SK-N-SH (cell line): ENCODE data around the gene PARD3B. TPM values are rescaled to one million over a fixed set of nuclear protein-coding genes. Genes with fewer than 3 reads are reported as not detected.

Source experiments
- CTCF ChIA-PET: fragments of 300-600, 350-600 bp; formaldehyde crosslinking; extraction: SDS; loops from one replicate; lab custom pipeline; 2021; lab: Yijun Ruan, JAX
- POLR2A ChIA-PET: fragments of 350-600 bp; sonication (Branson Sonifier 250); formaldehyde crosslinking; extraction: SDS; loops from one replicate; lab custom pipeline; 2020; ENCODE audit warnings: antibody characterized with exemption, inconsistent platforms; lab: Yijun Ruan, JAX
- DNase-seq: peaks from one replicate; pipeline ENCODE4 v3.0.0; 2012
- H2AFZ ChIP-seq: fragments of 200-600 bp; sonication (generic); 2 replicates; pipeline ENCODE4 v1.8.1; 2016; ENCODE audit warnings: antibody characterized with exemption, mild to moderate bottlenecking, low read depth
- H3F3A ChIP-seq: fragments of 200-600 bp; sonication (generic); replicated peaks from 2 replicates; pipeline ENCODE3; 2016; ENCODE audit warnings: antibody characterized with exemption, mild to moderate bottlenecking; ENCODE audit not compliant: insufficient read depth
- H3K27ac ChIP-seq, 2 experiments: fragments of 200-500 bp in 1 of 2; fragments of 200-600 bp in 1 of 2; sonication (Bioruptor generic) in 1 of 2; sonication (generic), shearing (Covaris generic) in 1 of 2; 2 replicates each; pipeline versions ENCODE4 v1.5.1 to v1.6.1; 2014 to 2016; ENCODE audit warnings: low read depth in 2 of 2, inconsistent platforms in 1 of 2, low read length in 1 of 2, mild to moderate bottlenecking in 1 of 2, mixed read lengths in 1 of 2
- H3K27me3 ChIP-seq: fragments of 200-600 bp; sonication (generic), shearing (Covaris generic); 2 replicates; pipeline ENCODE4 v1.6.1; 2016; ENCODE audit warnings: mixed run types; ENCODE audit not compliant: insufficient read depth
- H3K36me3 ChIP-seq, 2 experiments: fragments of 200-500 bp in 1 of 2; fragments of 200-600 bp in 1 of 2; sonication (Bioruptor generic) in 1 of 2; sonication (generic) in 1 of 2; replicated peaks in 1 of 2; 2 replicates each; pipeline versions ENCODE3 to v1.5.1; 2014 to 2016; ENCODE audit warnings: low read length in 1 of 2, mild to moderate bottlenecking in 1 of 2; ENCODE audit not compliant: insufficient read depth in 2 of 2, control insufficient read depth in 1 of 2
- H3K4me1 ChIP-seq, 2 experiments: fragments of 200-500 bp in 1 of 2; fragments of 200-600 bp in 1 of 2; sonication (Bioruptor generic) in 1 of 2; sonication (generic), shearing (Covaris generic) in 1 of 2; 2 replicates each; pipeline versions ENCODE4 v1.5.1 to v1.6.1; 2014 to 2016; ENCODE audit warnings: low read depth in 1 of 2, low read length in 1 of 2, mixed run types in 1 of 2; ENCODE audit not compliant: insufficient read depth in 2 of 2, control insufficient read depth in 1 of 2
- H3K4me2 ChIP-seq: fragments of 200-600 bp; sonication (generic), shearing (Covaris generic); 2 replicates; pipeline ENCODE4 v1.6.1; 2017; ENCODE audit warnings: mixed run types
- H3K4me3 ChIP-seq, 2 experiments: fragments of 200-500 bp in 1 of 2; fragments of 200-600 bp in 1 of 2; sonication (Bioruptor generic) in 1 of 2; sonication (generic), shearing (Covaris generic) in 1 of 2; 2 replicates each; pipeline versions ENCODE4 v1.5.1 to v1.8.1; 2014 to 2016; ENCODE audit warnings: low read depth in 2 of 2, inconsistent platforms in 1 of 2, low read length in 1 of 2, mild to moderate bottlenecking in 1 of 2, mixed read lengths in 1 of 2, moderate library complexity in 1 of 2
- H3K79me2 ChIP-seq: fragments of 200-600 bp; sonication (generic); 2 replicates; pipeline ENCODE4 v1.8.1; 2017; ENCODE audit warnings: mild to moderate bottlenecking; ENCODE audit not compliant: insufficient read depth
- H3K9ac ChIP-seq: fragments of 200-600 bp; sonication (generic); 2 replicates; pipeline ENCODE4 v1.6.1; 2017; ENCODE audit warnings: mixed run types
- H3K9me2 ChIP-seq: fragments of 200-600 bp; sonication (generic); 2 replicates; pipeline ENCODE4 v1.6.1; 2017; ENCODE audit warnings: mixed run types
- H3K9me3 ChIP-seq: fragments of 200-600 bp; sonication (generic); 2 replicates; pipeline ENCODE4 v1.6.1; 2017; ENCODE audit warnings: mixed run types, mild to moderate bottlenecking, moderate library complexity
- H4K20me1 ChIP-seq: fragments of 200-600 bp; sonication (generic); 2 replicates; pipeline ENCODE4 v1.6.1; 2017; ENCODE audit warnings: mild to moderate bottlenecking, mixed run types; ENCODE audit not compliant: insufficient read depth
- CHD2 ChIP-seq: fragments of 150-350 bp; IDR thresholded peaks from 2 replicates; pipeline ENCODE4 v1.6.1; 2018; ENCODE audit warnings: low read length; ENCODE audit not compliant: partially characterized antibody
- EZH2phosphoT487 ChIP-seq: fragments of 200-600 bp; sonication (generic); IDR thresholded peaks from 2 replicates; pipeline ENCODE4 v1.6.1; 2017; ENCODE audit warnings: low read depth, mixed run types, mild to moderate bottlenecking, antibody characterized with exemption, moderate library complexity, borderline replicate concordance
- FOSL2 ChIP-seq: IDR thresholded peaks from 2 replicates; pipeline ENCODE4 v1.4.0; 2012; ENCODE audit warnings: low read depth, mild to moderate bottlenecking, moderate library complexity, borderline replicate concordance
- FOXJ3 ChIP-seq: sonication (generic); formaldehyde crosslinking; IDR thresholded peaks from 2 replicates; pipeline ENCODE4 v1.5.1; 2020; ENCODE audit warnings: mild to moderate bottlenecking, missing genetic modification reagents
- JUND ChIP-seq: IDR thresholded peaks from 2 replicates; pipeline ENCODE4 v1.4.0; 2012
- POLR2AphosphoS5 ChIP-seq: IDR thresholded peaks from 2 replicates; pipeline ENCODE4 v1.6.1; 2012; ENCODE audit warnings: low read depth, low read length
- RAD21 ChIP-seq: IDR thresholded peaks from 2 replicates; pipeline ENCODE4 v1.6.1; 2012; ENCODE audit warnings: mild to moderate bottlenecking, low read length
- SMC3 ChIP-seq: IDR thresholded peaks from 2 replicates; pipeline ENCODE4 v1.6.1; 2012; ENCODE audit warnings: low read depth, low read length, improper control_type of control experiment
- TCF12 ChIP-seq: IDR thresholded peaks from 2 replicates; pipeline ENCODE4 v1.4.0; 2012
- TEAD4 ChIP-seq: IDR thresholded peaks from 2 replicates; pipeline ENCODE4 v1.4.0; 2012; ENCODE audit warnings: mild to moderate bottlenecking, borderline replicate concordance; ENCODE audit not compliant: insufficient read depth
- YY1 ChIP-seq: IDR thresholded peaks from 2 replicates; pipeline ENCODE4 v1.4.0; 2012; ENCODE audit warnings: low read depth, mild to moderate bottlenecking
- ZBTB33 ChIP-seq: IDR thresholded peaks from 2 replicates; pipeline ENCODE4 v1.4.0; 2012; ENCODE audit warnings: low read depth, borderline replicate concordance
- WGBS: methylation state at CpG from one replicate; pipeline ENCODE4 v1.1.6; 2017; ENCODE audit warnings: low lambda C conversion rate; 5-methylcytosine and 5-hydroxymethylcytosine counted together
- polyA plus RNA-seq, 3 experiments: library from polyadenylated mRNA; depleted of rRNA; stranded (reverse); fragments of >200 nt; gene quantifications; 2 replicates each; pipeline ENCODE4 v1.2.3, GENCODE V29; 2012

The PARD3B gene
- polyA plus RNA-seq, 1 of the 3 experiments (the other 2 are of a cell fraction) = 0.87 TPM

- Histone ChIP-seq H3K9me3 (no peaks in the 10 kb centered on the region), H3K4me2 (peak overlapping the region; percentile 58), H4K20me1 (no peaks in the 10 kb centered on the region), H3K27me3 (no peaks in the 10 kb centered on the region), H3F3A (no peaks in the 10 kb centered on the region), H3K9me2 (no peaks in the 10 kb centered on the region), H3K4me3 (no peak overlapping the region), H3K79me2 (no peaks in the 10 kb centered on the region), H2AFZ (no peak overlapping the region)
- no peak for TF ChIP-seq CHD2
- no peak for TF ChIP-seq FOXJ3 (CRISPR knock-in tag)
- peak; percentile 28; the same call in 1 of the 2 replicates for TF ChIP-seq TCF12
- TF ChIP-seq YY1 = no peak
- TF ChIP-seq JUND = 0 out of 2 replicates have a peak, but pooled peaks have one; percentile 17
- no peak for TF ChIP-seq ZBTB33
- 0 out of 2 replicates have a peak, but pooled peaks have one; percentile 45 for TF ChIP-seq TEAD4
- TF ChIP-seq POLR2AphosphoS5 = no peak
- 0 out of 2 replicates have a peak, but pooled peaks have one; percentile 31 for TF ChIP-seq FOSL2
- no peak for TF ChIP-seq EZH2phosphoT487
- TF ChIP-seq, all 33 proteins: peak for 4
- H3K9ac ChIP-seq = no peak overlapping the region; the same call in 1 of the 2 replicates
- H3K36me3 ChIP-seq = no peaks in the 10 kb centered on the region
- DNase-seq = no peak
- H3K27ac ChIP-seq = peak overlapping the region; percentile 37 to 65; a peak in 2 of 4 replicates
- ChIA-PET CTCF (no interaction called here), POLR2A (no interaction called here)
- peaks cover 2 to 10% of the 10 kb centered on the region in 2 experiments; a peak in 2 of 4 replicates for H3K4me1 ChIP-seq
- WGBS = 20% methylated on average over 1 of the region's 1 CpG
Observed at GRCh38 chr2:204665207-204665606, 119.9 kb downstream of the PARD3B start.

- DNase-seq = no peak
- 90% methylated on average over 2 of the region's 2 CpGs for WGBS
- no peak overlapping the region for H3K9ac ChIP-seq
Observed at GRCh38 chr2:204665771-204666170, 120.5 kb downstream of the PARD3B start.

More at GRCh38 chr2:204665771-204666170, 120.5 kb downstream of the PARD3B start:
- no peaks in the 10 kb centered on the region for H4K20me1 ChIP-seq
- POLR2A ChIA-PET = no interaction called here
- H2AFZ ChIP-seq = no peak overlapping the region
- H3K27ac ChIP-seq = peak overlapping the region in 1 of 2 experiments; percentile 64; a peak in 1 of 4 replicates
- TF ChIP-seq ZBTB33 (no peak), SMC3 (no peak), TEAD4 (no peak), RAD21 (no peak)
- CTCF ChIA-PET = no interaction called here
- H3K4me1 ChIP-seq = peaks cover 2 to 10% of the 10 kb centered on the region in 2 experiments; a peak in 2 of 4 replicates
- H3K79me2 ChIP-seq = no peaks in the 10 kb centered on the region
- no peaks in the 10 kb centered on the region for H3K9me2 ChIP-seq
- no peaks in the 10 kb centered on the region for H3K9me3 ChIP-seq
- 0 out of 2 replicates have a peak overlapping the region, but pooled peaks have one; percentile 58 for H3K4me2 ChIP-seq
- no peak overlapping the region for H3K4me3 ChIP-seq
- H3K36me3 ChIP-seq = no peaks in the 10 kb centered on the region
- no peaks in the 10 kb centered on the region for H3K27me3 ChIP-seq
- no peaks in the 10 kb centered on the region for H3F3A ChIP-seq
